ENCODE results near the gene PIGU.

PIGU gene

GRCh38 chr20:34618676-34619075 is 58.2 kb downstream of the PIGU start:
- TF ChIP-seq FOXP2 (optimal IDR thresholded peaks at IDR 0.05; ENCODE audit: borderline replicate concordance, extremely low read depth, extremely low read length, insufficient read depth) (no peak), SIN3A (IDR thresholded peaks at IDR 0.05; ENCODE audit: borderline replicate concordance, insufficient read depth, low read length) (no peak), POLR2AphosphoS5 (IDR thresholded peaks at IDR 0.05; ENCODE audit: low read depth, low read length) (no peak), TAF1 (IDR thresholded peaks at IDR 0.05; ENCODE audit: borderline replicate concordance, insufficient read depth, low read length) (no peak)
- TF ChIP-seq, protein P1, sequence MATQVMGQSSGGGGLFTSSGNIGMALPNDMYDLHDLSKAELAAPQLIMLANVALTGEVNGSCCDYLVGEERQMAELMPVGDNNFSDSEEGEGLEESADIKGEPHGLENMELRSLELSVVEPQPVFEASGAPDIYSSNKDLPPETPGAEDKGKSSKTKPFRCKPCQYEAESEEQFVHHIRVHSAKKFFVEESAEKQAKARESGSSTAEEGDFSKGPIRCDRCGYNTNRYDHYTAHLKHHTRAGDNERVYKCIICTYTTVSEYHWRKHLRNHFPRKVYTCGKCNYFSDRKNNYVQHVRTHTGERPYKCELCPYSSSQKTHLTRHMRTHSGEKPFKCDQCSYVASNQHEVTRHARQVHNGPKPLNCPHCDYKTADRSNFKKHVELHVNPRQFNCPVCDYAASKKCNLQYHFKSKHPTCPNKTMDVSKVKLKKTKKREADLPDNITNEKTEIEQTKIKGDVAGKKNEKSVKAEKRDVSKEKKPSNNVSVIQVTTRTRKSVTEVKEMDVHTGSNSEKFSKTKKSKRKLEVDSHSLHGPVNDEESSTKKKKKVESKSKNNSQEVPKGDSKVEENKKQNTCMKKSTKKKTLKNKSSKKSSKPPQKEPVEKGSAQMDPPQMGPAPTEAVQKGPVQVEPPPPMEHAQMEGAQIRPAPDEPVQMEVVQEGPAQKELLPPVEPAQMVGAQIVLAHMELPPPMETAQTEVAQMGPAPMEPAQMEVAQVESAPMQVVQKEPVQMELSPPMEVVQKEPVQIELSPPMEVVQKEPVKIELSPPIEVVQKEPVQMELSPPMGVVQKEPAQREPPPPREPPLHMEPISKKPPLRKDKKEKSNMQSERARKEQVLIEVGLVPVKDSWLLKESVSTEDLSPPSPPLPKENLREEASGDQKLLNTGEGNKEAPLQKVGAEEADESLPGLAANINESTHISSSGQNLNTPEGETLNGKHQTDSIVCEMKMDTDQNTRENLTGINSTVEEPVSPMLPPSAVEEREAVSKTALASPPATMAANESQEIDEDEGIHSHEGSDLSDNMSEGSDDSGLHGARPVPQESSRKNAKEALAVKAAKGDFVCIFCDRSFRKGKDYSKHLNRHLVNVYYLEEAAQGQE (IDR thresholded peaks at IDR 0.05; ENCODE audit: insufficient read depth in 1 of 2, low read depth in 2 of 2, low read length in 2 of 2) = no peak

- TF ChIP-seq TAF1 (IDR thresholded peaks at IDR 0.05; ENCODE audit: borderline replicate concordance, insufficient read depth, low read length) = no peak
- TF ChIP-seq POLR2AphosphoS5 (IDR thresholded peaks at IDR 0.05; ENCODE audit: low read depth, low read length) = no peak
- TF ChIP-seq SIN3A (IDR thresholded peaks at IDR 0.05; ENCODE audit: borderline replicate concordance, insufficient read depth, low read length) = no peak
- TF ChIP-seq, protein P1 (IDR thresholded peaks at IDR 0.05; ENCODE audit: insufficient read depth in 1 of 2, low read depth in 2 of 2, low read length in 2 of 2) = no peak
- TF ChIP-seq FOXP2 (optimal IDR thresholded peaks at IDR 0.05; ENCODE audit: borderline replicate concordance, extremely low read depth, extremely low read length, insufficient read depth) = no peak
Observed at GRCh38 chr20:34615477-34615876, 61.4 kb downstream of the PIGU start.

DNA sequence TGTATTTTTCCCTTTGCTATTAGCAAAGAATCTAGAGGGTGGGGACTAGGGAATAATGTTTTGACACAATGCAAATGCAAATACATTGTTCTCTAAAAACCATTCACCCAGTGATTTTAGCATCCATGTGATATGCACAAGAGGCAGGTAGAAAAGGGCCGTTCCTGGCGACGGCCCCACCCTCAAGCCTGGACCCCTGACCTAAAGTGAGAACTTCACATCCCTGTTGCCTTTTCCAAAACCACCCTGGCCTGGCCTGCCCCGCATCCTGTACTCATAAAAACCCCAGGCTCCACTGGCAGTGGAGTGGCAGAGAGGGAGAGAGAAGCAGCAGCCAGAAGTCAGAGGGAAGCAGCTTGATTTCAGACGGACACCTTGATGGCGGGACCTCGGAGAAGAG is 69.8 kb downstream of the PIGU start:
- no peak for TF ChIP-seq POLR2AphosphoS5 (IDR thresholded peaks at IDR 0.05; ENCODE audit: low read depth, low read length)
- TF ChIP-seq, protein P1 (IDR thresholded peaks at IDR 0.05; ENCODE audit: insufficient read depth in 1 of 2, low read depth in 2 of 2, low read length in 2 of 2) = no peak
- no peak for TF ChIP-seq TAF1 (IDR thresholded peaks at IDR 0.05; ENCODE audit: borderline replicate concordance, insufficient read depth, low read length)
- no peak for TF ChIP-seq FOXP2 (optimal IDR thresholded peaks at IDR 0.05; ENCODE audit: borderline replicate concordance, extremely low read depth, extremely low read length, insufficient read depth)
- TF ChIP-seq SIN3A (IDR thresholded peaks at IDR 0.05; ENCODE audit: borderline replicate concordance, insufficient read depth, low read length) = no peak

DNA sequence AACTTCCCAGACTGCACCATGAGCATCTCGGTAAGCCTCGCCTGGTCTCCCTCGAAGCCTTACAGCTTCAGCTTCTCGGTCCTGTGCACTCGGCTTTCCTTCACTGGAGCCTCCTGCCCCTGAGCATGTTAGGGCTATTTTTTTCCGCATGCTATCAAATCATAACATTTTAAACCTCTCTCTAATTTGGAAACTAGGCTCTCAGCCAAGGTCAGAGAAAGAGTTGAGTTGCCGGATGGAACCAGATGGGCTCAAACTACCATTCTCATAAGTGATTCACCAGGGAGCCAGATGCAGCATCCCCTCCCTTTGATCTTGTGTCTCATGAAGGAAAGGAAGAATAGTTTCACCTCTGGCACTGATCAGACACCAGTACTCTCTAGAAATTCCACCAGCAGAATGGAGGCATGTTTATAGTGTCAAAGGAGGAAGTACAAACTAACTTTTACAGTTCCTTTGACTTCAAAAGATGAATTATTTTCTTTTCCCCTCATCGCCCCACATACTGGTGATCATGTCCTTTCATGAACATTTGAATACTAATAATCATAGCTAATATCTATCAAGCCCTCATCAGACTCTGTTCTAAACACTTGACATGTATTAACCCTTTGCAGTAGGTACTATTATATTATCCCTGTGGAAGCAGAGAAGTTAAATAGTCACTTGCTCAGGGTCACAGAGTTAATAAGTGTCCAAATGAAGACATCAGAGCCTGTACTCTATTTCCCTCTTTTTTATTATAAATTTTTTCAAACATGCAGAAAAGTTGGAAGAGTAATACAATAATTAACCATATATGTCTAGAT is 71.7 kb downstream of the PIGU start:
- TF ChIP-seq FOXP2 (optimal IDR thresholded peaks at IDR 0.05; ENCODE audit: borderline replicate concordance, extremely low read depth, extremely low read length, insufficient read depth) (no peak), POLR2AphosphoS5 (IDR thresholded peaks at IDR 0.05; ENCODE audit: low read depth, low read length) (no peak), TAF1 (IDR thresholded peaks at IDR 0.05; ENCODE audit: borderline replicate concordance, insufficient read depth, low read length) (no peak), SIN3A (IDR thresholded peaks at IDR 0.05; ENCODE audit: borderline replicate concordance, insufficient read depth, low read length) (no peak)
- TF ChIP-seq, protein P1 (IDR thresholded peaks at IDR 0.05; ENCODE audit: insufficient read depth in 1 of 2, low read depth in 2 of 2, low read length in 2 of 2) = no peak

All from PFSK-1 (cell line).